Panc1 (cell line): ENCODE results near the gene ADAMTS9.

Experiments used
- POLR2AphosphoS5 ChIP-seq: IDR thresholded peaks from 2 replicates; pipeline ENCODE4 v1.6.1; 2012; ENCODE audit warnings: mild to moderate bottlenecking, low read depth, low read length, moderate library complexity
- TCF7L2 ChIP-seq: IDR thresholded peaks from 2 replicates; pipeline ENCODE4 v1.6.1; 2011; ENCODE audit warnings: mild to moderate bottlenecking, low read depth, low read length, inconsistent platforms
- TF ChIP-seq, protein P1 (sequence below): fragments of 450-650 bp; IDR thresholded peaks from 2 replicates; pipeline ENCODE4 v1.5.1; 2017; ENCODE audit warnings: mild to moderate bottlenecking

DNA sequence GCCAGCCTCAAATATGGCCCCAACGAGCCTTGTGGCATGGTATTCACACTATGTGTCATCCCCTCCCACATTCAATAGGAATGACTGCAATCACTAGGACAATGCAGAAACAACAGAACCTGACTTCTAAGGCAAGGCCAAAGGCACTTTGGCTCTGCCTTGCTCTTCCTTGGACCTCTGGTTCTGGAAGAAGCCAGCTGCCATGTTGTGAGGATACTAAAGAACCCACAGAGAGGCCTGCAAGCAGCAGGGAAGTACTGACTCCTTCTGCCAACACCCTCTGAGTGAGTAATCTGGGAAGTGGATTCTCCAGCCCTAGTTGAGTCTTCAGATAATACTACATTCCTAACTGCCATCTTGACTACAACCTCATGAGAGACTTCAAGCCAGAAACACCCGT is 64.7 kb downstream of the ADAMTS9 start:
- TF ChIP-seq, protein P1, sequence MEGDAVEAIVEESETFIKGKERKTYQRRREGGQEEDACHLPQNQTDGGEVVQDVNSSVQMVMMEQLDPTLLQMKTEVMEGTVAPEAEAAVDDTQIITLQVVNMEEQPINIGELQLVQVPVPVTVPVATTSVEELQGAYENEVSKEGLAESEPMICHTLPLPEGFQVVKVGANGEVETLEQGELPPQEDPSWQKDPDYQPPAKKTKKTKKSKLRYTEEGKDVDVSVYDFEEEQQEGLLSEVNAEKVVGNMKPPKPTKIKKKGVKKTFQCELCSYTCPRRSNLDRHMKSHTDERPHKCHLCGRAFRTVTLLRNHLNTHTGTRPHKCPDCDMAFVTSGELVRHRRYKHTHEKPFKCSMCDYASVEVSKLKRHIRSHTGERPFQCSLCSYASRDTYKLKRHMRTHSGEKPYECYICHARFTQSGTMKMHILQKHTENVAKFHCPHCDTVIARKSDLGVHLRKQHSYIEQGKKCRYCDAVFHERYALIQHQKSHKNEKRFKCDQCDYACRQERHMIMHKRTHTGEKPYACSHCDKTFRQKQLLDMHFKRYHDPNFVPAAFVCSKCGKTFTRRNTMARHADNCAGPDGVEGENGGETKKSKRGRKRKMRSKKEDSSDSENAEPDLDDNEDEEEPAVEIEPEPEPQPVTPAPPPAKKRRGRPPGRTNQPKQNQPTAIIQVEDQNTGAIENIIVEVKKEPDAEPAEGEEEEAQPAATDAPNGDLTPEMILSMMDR = no peak
- no peak for TF ChIP-seq POLR2AphosphoS5
- no peak for TF ChIP-seq TCF7L2
